HT1080 (cell line): Measurements from ENCODE around the gene FAM174B. TPM values are rescaled to one million over a fixed set of nuclear protein-coding genes. Genes with fewer than 3 reads are reported as not detected.

Experiments
- DNase-seq: peaks from one replicate; pipeline ENCODE4 v3.0.0-alpha.2; 2015; ENCODE audit warnings: low read depth
- total RNA-seq: library from RNA; depleted of rRNA; stranded (reverse); fragments of >200 nt; shearing (Covaris generic); gene quantifications from 2 replicates; pipeline ENCODE4 v1.2.3, GENCODE V29; 2014

Gene FAM174B
- total RNA-seq, 1 experiment from 2014 or later: 0.37 TPM

- no peak for DNase-seq
Measured at GRCh38 chr15:92602267-92602593, 53.3 kb downstream of the FAM174B start.

GRCh38 chr15:92601592-92602266 lies 53.8 kb downstream of the FAM174B start:
- no peak for DNase-seq

GRCh38 chr15:92600856-92601255 lies 54.7 kb downstream of the FAM174B start:
- DNase-seq: no peak

- peak; percentile 57 for DNase-seq
Measured at GRCh38 chr15:92599394-92599970, 56.1 kb downstream of the FAM174B start.

GRCh38 chr15:92597548-92597947 lies 58.0 kb downstream of the FAM174B start:
- DNase-seq: no peak

- no peak for DNase-seq
Measured at GRCh38 chr15:92596623-92597022, 59.0 kb downstream of the FAM174B start.

- no peak for DNase-seq
Measured at GRCh38 chr15:92595506-92596381, 59.8 kb downstream of the FAM174B start.

- no peak for DNase-seq
Measured at GRCh38 chr15:92591275-92591674, 64.3 kb downstream of the FAM174B start.

- no peak for DNase-seq
Measured at GRCh38 chr15:92586966-92587365, 68.6 kb downstream of the FAM174B start.

- no peak for DNase-seq
Measured at GRCh38 chr15:92586383-92586942, 69.1 kb downstream of the FAM174B start.

GRCh38 chr15:92584105-92584504 lies 71.5 kb downstream of the FAM174B start:
- no peak for DNase-seq

- DNase-seq: no peak
Measured at GRCh38 chr15:92583096-92584034, 72.2 kb downstream of the FAM174B start.

GRCh38 chr15:92582206-92582605 lies 73.4 kb downstream of the FAM174B start:
- no peak for DNase-seq

- no peak for DNase-seq
Measured at GRCh38 chr15:92580933-92581445, 74.6 kb downstream of the FAM174B start.

GRCh38 chr15:92580521-92580920 lies 75.1 kb downstream of the FAM174B start:
- DNase-seq: no peak

GRCh38 chr15:92579931-92580470 lies 75.6 kb downstream of the FAM174B start:
- DNase-seq: no peak

- no peak for DNase-seq
Measured at GRCh38 chr15:92579486-92579885, 76.1 kb downstream of the FAM174B start.

GRCh38 chr15:92578096-92578835 lies 77.3 kb downstream of the FAM174B start:
- no peak for DNase-seq

- no peak for DNase-seq
Measured at GRCh38 chr15:92576597-92577200, 78.9 kb downstream of the FAM174B start.
